ENCODE data around the gene ZNF254.

Gene ZNF254

DNA sequence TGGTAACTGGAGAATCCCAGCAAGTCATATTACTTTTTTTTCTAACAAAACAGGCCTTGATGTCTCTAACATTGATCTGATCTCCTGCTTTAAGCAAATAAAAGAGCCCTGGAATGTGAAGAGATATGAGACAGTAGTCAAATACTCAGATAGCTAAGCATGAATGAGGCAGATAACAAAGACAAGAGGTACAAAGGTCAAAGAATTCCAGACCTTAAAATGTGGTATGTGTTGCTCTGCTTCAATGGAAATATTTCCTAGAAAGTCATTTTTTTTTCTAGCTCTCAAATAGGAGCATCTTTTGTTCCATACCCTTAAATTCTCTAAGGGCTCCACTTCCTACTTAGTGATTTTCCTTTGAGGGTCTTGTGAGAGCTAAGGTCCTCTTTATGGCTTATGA, 54.6 kb downstream of the ZNF254 start:
- Histone ChIP-seq H3K9me3 (ENCODE audit: low read depth, low read length) (no peaks in the 10 kb centered on the region), H3K4me3 (no peak overlapping the region), H3K9ac (ENCODE audit: insufficient read length) (no peak overlapping the region), H3K27ac (no peak overlapping the region), H3K36me3 (ENCODE audit: insufficient read depth, low read length) (no peaks in the 10 kb centered on the region)
- TF ChIP-seq POLR2AphosphoS5 (IDR thresholded peaks at IDR 0.05; ENCODE audit: borderline replicate concordance, low read depth, low read length), result no peak
- no peak for TF ChIP-seq EZH2 (IDR thresholded peaks at IDR 0.05)
- no peak for TF ChIP-seq FOXP2 (optimal IDR thresholded peaks at IDR 0.05; ENCODE audit: control extremely low read depth, extremely low read length, insufficient read depth)
- DNase-seq (ENCODE audit: low read depth, low spot score), result no peak

DNA sequence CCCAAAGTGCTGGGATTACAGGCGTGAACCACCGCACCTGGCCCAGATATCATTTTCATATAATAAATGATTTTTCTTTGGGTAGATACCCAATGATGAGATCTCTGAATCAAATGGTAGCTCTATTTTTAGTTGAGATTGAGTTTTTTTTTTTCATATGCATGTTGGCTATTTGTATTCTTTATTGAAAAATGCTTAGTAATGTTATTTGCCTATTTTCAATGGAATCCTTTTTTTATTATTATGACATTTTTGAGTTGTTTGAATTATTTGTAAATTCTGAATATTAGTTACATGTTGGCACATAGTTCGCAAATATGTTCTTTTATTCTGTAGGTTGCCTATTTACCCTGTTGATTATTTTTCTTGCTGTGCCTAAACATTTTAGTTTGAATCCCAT, 55.8 kb downstream of the ZNF254 start:
- no peak overlapping the region for H3K4me3 ChIP-seq
- H3K9me3 ChIP-seq (ENCODE audit: low read depth, low read length), result no peaks in the 10 kb centered on the region
- H3K9ac ChIP-seq (ENCODE audit: insufficient read length), result no peak overlapping the region
- no peak for DNase-seq (ENCODE audit: low read depth, low spot score)
- H3K36me3 ChIP-seq (ENCODE audit: insufficient read depth, low read length), result no peaks in the 10 kb centered on the region
- H3K27ac ChIP-seq, result no peak overlapping the region
- TF ChIP-seq POLR2AphosphoS5 (IDR thresholded peaks at IDR 0.05; ENCODE audit: borderline replicate concordance, low read depth, low read length) (no peak), EZH2 (IDR thresholded peaks at IDR 0.05) (no peak), FOXP2 (optimal IDR thresholded peaks at IDR 0.05; ENCODE audit: control extremely low read depth, extremely low read length, insufficient read depth) (no peak)

DNA sequence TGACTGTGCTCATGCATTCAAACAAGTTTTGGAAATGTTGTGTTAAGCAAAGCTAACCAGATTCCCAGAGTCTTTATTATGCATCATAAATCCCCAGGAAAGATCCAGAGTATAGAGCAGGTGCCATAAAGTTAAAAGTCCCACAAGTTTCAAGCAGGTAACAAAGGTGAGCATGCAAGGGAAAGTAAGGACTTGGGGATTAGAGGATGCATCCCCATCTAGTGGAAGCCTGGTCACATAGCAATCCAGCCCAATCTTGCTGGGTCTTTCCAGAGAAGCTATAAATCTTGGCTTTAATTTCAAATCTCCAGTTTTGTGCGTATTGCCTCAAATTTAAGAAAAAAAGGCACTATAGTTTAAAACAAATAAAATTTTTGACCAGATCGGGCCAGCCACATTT, 72.7 kb downstream of the ZNF254 start:
- H3K27ac ChIP-seq, result no peak overlapping the region
- no peak for TF ChIP-seq EZH2 (IDR thresholded peaks at IDR 0.05)
- TF ChIP-seq FOXP2 (optimal IDR thresholded peaks at IDR 0.05; ENCODE audit: control extremely low read depth, extremely low read length, insufficient read depth), result no peak
- no peak for TF ChIP-seq POLR2AphosphoS5 (IDR thresholded peaks at IDR 0.05; ENCODE audit: borderline replicate concordance, low read depth, low read length)

DNA sequence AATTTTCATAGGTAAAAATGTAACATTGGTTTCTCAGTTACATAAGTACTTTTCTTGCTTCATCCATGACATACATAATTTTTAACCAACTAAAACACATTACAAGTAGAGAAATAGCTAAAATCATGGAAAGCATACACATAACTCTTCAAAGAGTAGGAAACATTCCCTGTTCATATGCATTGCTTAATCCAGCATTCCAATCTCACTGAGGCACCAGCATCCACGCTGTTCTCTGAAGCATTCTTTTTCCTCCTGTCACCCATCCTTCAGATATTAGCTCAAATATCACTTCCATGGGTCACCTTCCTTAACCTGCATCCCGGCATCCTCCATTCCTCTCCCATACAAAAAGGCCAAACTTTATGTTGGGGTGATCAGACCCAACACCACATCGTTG, 79.1 kb downstream of the ZNF254 start:
- H3K9me3 ChIP-seq (ENCODE audit: low read depth, low read length), result no peaks in the 10 kb centered on the region
- TF ChIP-seq FOXP2 (optimal IDR thresholded peaks at IDR 0.05; ENCODE audit: control extremely low read depth, extremely low read length, insufficient read depth) (no peak), POLR2AphosphoS5 (IDR thresholded peaks at IDR 0.05; ENCODE audit: borderline replicate concordance, low read depth, low read length) (no peak), EZH2 (IDR thresholded peaks at IDR 0.05) (no peak)

More for the DNA sequence above, 72.7 kb downstream of the ZNF254 start:
- DNase-seq (ENCODE audit: low read depth, low spot score), result no peak
- Histone ChIP-seq H3K36me3 (ENCODE audit: insufficient read depth, low read length) (no peaks in the 10 kb centered on the region), H3K4me3 (no peak overlapping the region), H3K9ac (ENCODE audit: insufficient read length) (no peak overlapping the region), H3K9me3 (ENCODE audit: low read depth, low read length) (no peaks in the 10 kb centered on the region)

DNA sequence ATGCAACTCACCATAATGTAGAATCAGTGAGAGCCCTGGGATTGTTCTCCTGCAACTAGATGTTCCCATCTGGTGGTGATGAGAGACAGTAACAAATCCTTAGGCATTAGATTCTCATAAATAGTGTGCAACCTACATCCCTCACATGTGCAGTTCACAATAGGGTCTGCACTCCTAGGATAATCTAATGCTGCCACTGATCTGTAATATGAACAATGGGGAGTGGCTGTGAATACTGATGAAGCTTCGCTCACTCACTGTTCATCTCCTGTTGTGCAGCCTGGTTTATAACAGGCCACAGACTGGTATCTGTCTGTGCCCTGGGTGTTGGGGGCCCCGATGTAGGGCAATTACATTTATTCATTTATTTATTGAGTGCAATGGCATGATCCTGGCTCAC, 86.9 kb downstream of the ZNF254 start:
- H3K9ac ChIP-seq (ENCODE audit: insufficient read length), result no peak overlapping the region
- no peaks in the 10 kb centered on the region for H3K36me3 ChIP-seq (ENCODE audit: insufficient read depth, low read length)
- TF ChIP-seq FOXP2 (optimal IDR thresholded peaks at IDR 0.05; ENCODE audit: control extremely low read depth, extremely low read length, insufficient read depth) (no peak), POLR2AphosphoS5 (IDR thresholded peaks at IDR 0.05; ENCODE audit: borderline replicate concordance, low read depth, low read length) (no peak), EZH2 (IDR thresholded peaks at IDR 0.05) (no peak)
- H3K27ac ChIP-seq, result no peak overlapping the region
- no peak for DNase-seq (ENCODE audit: low read depth, low spot score)
- no peaks in the 10 kb centered on the region for H3K9me3 ChIP-seq (ENCODE audit: low read depth, low read length)
- no peak overlapping the region for H3K4me3 ChIP-seq

More for the DNA sequence above, 79.1 kb downstream of the ZNF254 start:
- no peak for DNase-seq (ENCODE audit: low read depth, low spot score)
- Histone ChIP-seq H3K9ac (ENCODE audit: insufficient read length) (no peak overlapping the region), H3K36me3 (ENCODE audit: insufficient read depth, low read length) (no peaks in the 10 kb centered on the region), H3K27ac (no peak overlapping the region), H3K4me3 (no peak overlapping the region)

DNA sequence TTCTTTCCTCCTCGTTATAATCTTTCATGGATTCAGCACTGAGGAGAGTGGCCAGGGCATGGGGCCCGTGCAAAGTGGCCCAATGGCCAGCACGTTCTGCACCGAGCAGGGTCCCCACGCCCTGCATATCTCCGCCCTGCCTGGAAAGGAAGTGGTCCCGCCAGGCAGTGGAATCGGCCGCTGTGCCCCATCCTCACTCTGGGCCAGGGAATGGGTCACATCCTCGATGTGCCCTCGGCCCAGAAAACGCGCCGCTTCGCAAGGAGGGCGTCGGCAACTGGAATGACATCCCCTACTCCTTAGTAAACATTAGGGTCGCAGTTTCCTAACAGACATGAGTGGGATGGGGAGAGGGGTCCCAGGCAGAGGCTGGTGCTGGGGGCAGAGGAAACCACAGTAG, 90.7 kb downstream of the ZNF254 start:
- Histone ChIP-seq H3K9me3 (ENCODE audit: low read depth, low read length) (no peaks in the 10 kb centered on the region), H3K9ac (ENCODE audit: insufficient read length) (no peak overlapping the region), H3K36me3 (ENCODE audit: insufficient read depth, low read length) (no peaks in the 10 kb centered on the region), H3K4me3 (no peak overlapping the region), H3K27ac (no peak overlapping the region)
- no peak for TF ChIP-seq FOXP2 (optimal IDR thresholded peaks at IDR 0.05; ENCODE audit: control extremely low read depth, extremely low read length, insufficient read depth)
- no peak for TF ChIP-seq EZH2 (IDR thresholded peaks at IDR 0.05)
- TF ChIP-seq POLR2AphosphoS5 (IDR thresholded peaks at IDR 0.05; ENCODE audit: borderline replicate concordance, low read depth, low read length), result no peak
- DNase-seq (ENCODE audit: low read depth, low spot score), result no peak

DNA sequence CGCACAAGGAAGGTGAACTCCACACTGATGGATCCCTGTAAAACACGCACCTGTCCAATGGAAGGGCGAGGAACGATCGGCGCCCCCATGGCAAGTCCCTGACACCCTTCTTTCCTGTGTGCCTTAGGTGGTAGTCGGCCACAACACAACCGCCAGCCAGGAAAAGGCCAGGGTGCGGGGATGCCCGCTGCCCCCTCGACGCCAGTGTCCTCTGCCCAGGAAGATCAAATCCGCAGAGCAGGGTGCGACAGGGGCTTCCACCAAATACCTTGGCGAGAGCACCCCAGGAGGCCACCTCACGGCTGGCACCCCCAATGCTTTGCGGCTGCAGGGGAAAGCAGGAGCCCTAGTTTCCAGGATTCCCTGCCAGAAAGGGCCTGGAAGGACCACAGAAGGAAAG, 91.2 kb downstream of the ZNF254 start:
- TF ChIP-seq FOXP2 (optimal IDR thresholded peaks at IDR 0.05; ENCODE audit: control extremely low read depth, extremely low read length, insufficient read depth), result no peak
- TF ChIP-seq EZH2 (IDR thresholded peaks at IDR 0.05), result no peak
- no peak for TF ChIP-seq POLR2AphosphoS5 (IDR thresholded peaks at IDR 0.05; ENCODE audit: borderline replicate concordance, low read depth, low read length)
- Histone ChIP-seq H3K27ac (no peak overlapping the region), H3K36me3 (ENCODE audit: insufficient read depth, low read length) (no peaks in the 10 kb centered on the region), H3K9ac (ENCODE audit: insufficient read length) (no peak overlapping the region), H3K4me3 (no peak overlapping the region), H3K9me3 (ENCODE audit: low read depth, low read length) (no peaks in the 10 kb centered on the region)
- DNase-seq (ENCODE audit: low read depth, low spot score), result no peak
